DMS153 treated with DMSO at 0.1 percent for 48 hours (cell line): ENCODE measurements around the gene WNK1.
"Not testable (repeated sequence)": the region's sequence is repeated elsewhere in the genome, so short reads cannot be mapped to it uniquely, and the experiment has no call there.

Experiments used
- DNase-seq: peaks from one replicate; lab custom pipeline; 2025; ENCODE audit not compliant: unreplicated experiment; lab: John Stamatoyannopoulos, UW

The WNK1 gene

GRCh38 chr12:740921-741320, 11.5 kb upstream of the WNK1 start:
- DNase-seq, result no peak

GRCh38 chr12:749751-750270, 2.6 kb upstream of the WNK1 start:
- DNase-seq, result peak; percentile 30

- no peak for DNase-seq
Observed at GRCh38 chr12:750366-751191, 1.8 kb upstream of the WNK1 start.

- peak; percentile 97 for DNase-seq
Observed at GRCh38 chr12:751192-751998, 984 bp upstream of the WNK1 start.

GRCh38 chr12:752695-753610, 574 bp downstream of the WNK1 start:
- DNase-seq, result no peak

- no peak for DNase-seq
Observed at GRCh38 chr12:753611-754472, 1.5 kb downstream of the WNK1 start.

- DNase-seq, result no peak
Observed at GRCh38 chr12:754473-754820, 2.1 kb downstream of the WNK1 start.

GRCh38 chr12:754851-755562, 2.6 kb downstream of the WNK1 start:
- DNase-seq, result peak; percentile 11

GRCh38 chr12:759628-760027, 7.2 kb downstream of the WNK1 start:
- no peak for DNase-seq

GRCh38 chr12:761256-761655, 8.9 kb downstream of the WNK1 start:
- no peak for DNase-seq

GRCh38 chr12:765840-766239, 13.5 kb downstream of the WNK1 start:
- no peak for DNase-seq

GRCh38 chr12:768434-768833, 16.1 kb downstream of the WNK1 start:
- no peak for DNase-seq

- no peak for DNase-seq
Observed at GRCh38 chr12:770479-770878, 18.1 kb downstream of the WNK1 start.

- no peak for DNase-seq
Observed at GRCh38 chr12:772056-772697, 19.8 kb downstream of the WNK1 start.

GRCh38 chr12:774051-774614, 21.8 kb downstream of the WNK1 start:
- no peak for DNase-seq

GRCh38 chr12:775973-776771, 23.8 kb downstream of the WNK1 start:
- DNase-seq, result not testable (repeated sequence)

GRCh38 chr12:776772-777373, 24.5 kb downstream of the WNK1 start:
- DNase-seq, result not testable (repeated sequence)
